Measurements from ENCODE around the gene TAPBP. TPM values are rescaled to one million over a fixed set of nuclear protein-coding genes. Genes with fewer than 3 reads are reported as not detected.
A peak's percentile ranks its signal among the peaks of the same experiment; 100 is the strongest.

Gene TAPBP
- polyA plus RNA-seq, 2 of the 4 experiments (the other 2 are of a cell fraction): 16.8 to 37.5 TPM

DNA sequence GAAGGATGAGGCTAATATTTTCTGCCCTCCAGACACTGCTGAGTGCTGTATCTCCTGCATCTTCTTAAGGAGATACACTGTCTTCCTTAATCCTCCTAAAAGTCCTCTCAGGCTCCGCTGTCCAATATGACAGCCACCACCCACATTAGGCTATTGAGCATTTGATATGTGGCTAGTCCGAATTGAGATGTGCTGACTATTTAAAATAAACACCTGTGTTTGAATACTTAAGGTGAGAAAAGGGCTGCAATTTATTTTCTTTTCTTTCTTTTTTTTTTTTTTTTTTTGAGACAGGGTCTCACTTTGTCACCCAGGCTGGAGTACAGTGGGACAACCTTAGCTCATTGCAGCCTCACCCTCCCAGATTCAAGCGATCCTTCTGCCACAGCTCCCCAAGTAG, 12.0 kb downstream of the TAPBP start:
- TF ChIP-seq POLR2A (IDR thresholded peaks at IDR 0.05; ENCODE audit: low read length) (no peak), CBX2 (IDR thresholded peaks at IDR 0.05; ENCODE audit: borderline replicate concordance, low read depth) (no peak), HOXB13 (CRISPR knock-in tag; IDR thresholded peaks at IDR 0.05; ENCODE audit: low read depth) (no peak), KDM5A (IDR thresholded peaks at IDR 0.05) (no peak), EHF (CRISPR knock-in tag; IDR thresholded peaks at IDR 0.05) (no peak), MAZ (IDR thresholded peaks at IDR 0.05; ENCODE audit: borderline replicate concordance, low read depth, low read length) (no peak), JUNB (IDR thresholded peaks at IDR 0.05) (no peak)
- TF ChIP-seq, protein P1, sequence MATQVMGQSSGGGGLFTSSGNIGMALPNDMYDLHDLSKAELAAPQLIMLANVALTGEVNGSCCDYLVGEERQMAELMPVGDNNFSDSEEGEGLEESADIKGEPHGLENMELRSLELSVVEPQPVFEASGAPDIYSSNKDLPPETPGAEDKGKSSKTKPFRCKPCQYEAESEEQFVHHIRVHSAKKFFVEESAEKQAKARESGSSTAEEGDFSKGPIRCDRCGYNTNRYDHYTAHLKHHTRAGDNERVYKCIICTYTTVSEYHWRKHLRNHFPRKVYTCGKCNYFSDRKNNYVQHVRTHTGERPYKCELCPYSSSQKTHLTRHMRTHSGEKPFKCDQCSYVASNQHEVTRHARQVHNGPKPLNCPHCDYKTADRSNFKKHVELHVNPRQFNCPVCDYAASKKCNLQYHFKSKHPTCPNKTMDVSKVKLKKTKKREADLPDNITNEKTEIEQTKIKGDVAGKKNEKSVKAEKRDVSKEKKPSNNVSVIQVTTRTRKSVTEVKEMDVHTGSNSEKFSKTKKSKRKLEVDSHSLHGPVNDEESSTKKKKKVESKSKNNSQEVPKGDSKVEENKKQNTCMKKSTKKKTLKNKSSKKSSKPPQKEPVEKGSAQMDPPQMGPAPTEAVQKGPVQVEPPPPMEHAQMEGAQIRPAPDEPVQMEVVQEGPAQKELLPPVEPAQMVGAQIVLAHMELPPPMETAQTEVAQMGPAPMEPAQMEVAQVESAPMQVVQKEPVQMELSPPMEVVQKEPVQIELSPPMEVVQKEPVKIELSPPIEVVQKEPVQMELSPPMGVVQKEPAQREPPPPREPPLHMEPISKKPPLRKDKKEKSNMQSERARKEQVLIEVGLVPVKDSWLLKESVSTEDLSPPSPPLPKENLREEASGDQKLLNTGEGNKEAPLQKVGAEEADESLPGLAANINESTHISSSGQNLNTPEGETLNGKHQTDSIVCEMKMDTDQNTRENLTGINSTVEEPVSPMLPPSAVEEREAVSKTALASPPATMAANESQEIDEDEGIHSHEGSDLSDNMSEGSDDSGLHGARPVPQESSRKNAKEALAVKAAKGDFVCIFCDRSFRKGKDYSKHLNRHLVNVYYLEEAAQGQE (IDR thresholded peaks at IDR 0.05): no peak
- TF ChIP-seq, protein P2, sequence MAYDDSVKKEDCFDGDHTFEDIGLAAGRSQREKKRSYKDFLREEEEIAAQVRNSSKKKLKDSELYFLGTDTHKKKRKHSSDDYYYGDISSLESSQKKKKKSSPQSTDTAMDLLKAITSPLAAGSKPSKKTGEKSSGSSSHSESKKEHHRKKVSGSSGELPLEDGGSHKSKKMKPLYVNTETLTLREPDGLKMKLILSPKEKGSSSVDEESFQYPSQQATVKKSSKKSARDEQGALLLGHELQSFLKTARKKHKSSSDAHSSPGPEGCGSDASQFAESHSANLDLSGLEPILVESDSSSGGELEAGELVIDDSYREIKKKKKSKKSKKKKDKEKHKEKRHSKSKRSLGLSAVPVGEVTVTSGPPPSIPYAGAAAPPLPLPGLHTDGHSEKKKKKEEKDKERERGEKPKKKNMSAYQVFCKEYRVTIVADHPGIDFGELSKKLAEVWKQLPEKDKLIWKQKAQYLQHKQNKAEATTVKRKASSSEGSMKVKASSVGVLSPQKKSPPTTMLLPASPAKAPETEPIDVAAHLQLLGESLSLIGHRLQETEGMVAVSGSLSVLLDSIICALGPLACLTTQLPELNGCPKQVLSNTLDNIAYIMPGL (CRISPR knock-in tag; IDR thresholded peaks at IDR 0.05; ENCODE audit: borderline replicate concordance): no peak
- no peak overlapping the region for H3K4me3 ChIP-seq
- ChIA-PET CTCF (interaction anchor here (0.6 to 3.8 kb wide), 4 partner anchors 9 to 376 kb away, joined by 3 to 40 read pairs (median 4); partner anchors contain the start of gene TAPBP), POLR2A (no interaction called here)
- H3K27ac ChIP-seq: no peak overlapping the region
- no peak overlapping the region for H3K4me2 ChIP-seq
- H3K4me1 ChIP-seq: peaks cover 4% of the 10 kb centered on the region; the same call in 1 of the 3 replicates
- ATAC-seq (no peak), DNase-seq (ENCODE audit: low read depth in 1 of 2, low spot score in 1 of 2) (no peak), FAIRE-seq (no peak)
- no peaks in the 10 kb centered on the region for H3K9me3 ChIP-seq
- WGBS (ENCODE audit: missing lambda C conversion rate): 97% methylated on average over 3 of the region's 3 CpGs

DNA sequence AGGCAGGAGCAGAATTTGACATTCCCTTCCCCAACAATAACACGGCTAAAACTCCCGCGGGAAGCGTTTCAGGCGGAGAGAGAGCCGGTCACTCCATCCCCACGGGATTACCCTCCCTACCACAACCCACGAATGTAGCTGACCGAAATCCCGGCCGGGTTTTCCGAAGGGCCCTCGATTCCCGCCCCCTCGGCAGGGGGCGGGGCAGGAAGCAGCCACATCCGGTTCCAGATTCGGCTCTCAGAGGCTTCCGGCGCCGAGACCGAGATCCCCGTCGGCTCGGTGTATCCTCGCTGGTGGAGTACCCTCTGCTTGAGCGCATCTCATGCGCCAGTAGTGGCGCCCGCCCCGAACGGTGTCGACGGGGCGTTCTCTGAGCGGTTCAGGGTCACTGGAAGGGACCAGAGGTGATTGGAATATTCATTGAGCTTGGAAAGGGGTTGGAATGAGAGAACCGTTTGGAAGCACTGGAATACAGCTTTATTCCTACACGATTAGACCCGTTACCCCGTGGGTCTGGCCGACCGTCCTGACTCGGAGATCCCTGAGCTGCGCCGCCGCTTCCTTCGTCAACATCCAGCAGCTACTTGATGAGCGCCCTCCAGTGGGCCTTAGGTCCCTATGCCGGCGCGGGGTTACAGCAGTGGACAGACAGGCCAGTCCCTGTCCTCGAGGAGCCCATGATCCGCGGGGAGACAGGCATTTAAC, 14.5 kb downstream of the TAPBP start:
- FAIRE-seq (no peak), DNase-seq (ENCODE audit: low read depth in 1 of 2, low spot score in 1 of 2) (peak; percentile 74 to 89), ATAC-seq (peak; percentile 80)
- H3K4me2 ChIP-seq: peak overlapping the region; percentile 86
- peak overlapping the region; percentile 72 to 98 for H3K27ac ChIP-seq
- peaks cover 4% of the 10 kb centered on the region; the same call in 1 of the 3 replicates for H3K4me1 ChIP-seq
- H3K9me3 ChIP-seq: no peaks in the 10 kb centered on the region
- peak overlapping the region; percentile 53 for H3K4me3 ChIP-seq
- ChIA-PET CTCF (interaction anchor here (0.6 to 3.8 kb wide), 11 partner anchors 9 to 107 kb away, joined by 3 to 40 read pairs (median 6); partner anchors contain the start of genes B3GALT4, PFDN6, RPS18 and TAPBP), POLR2A (interaction anchor here (0.7 to 1.6 kb wide), 12 partner anchors 9 to 327 kb away, joined by 3 to 20 read pairs (median 4); partner anchors contain the start of genes B3GALT4, PFDN6, RPS18 and TAPBP)
- WGBS (ENCODE audit: missing lambda C conversion rate): under 1% methylated on average over 34 of the region's 54 CpGs
- TF ChIP-seq GATA3 (IDR thresholded peaks at IDR 0.05; ENCODE audit: borderline replicate concordance) (no peak), CHD2 (IDR thresholded peaks at IDR 0.05; ENCODE audit: low read length, partially characterized antibody) (no peak), POLR2A (IDR thresholded peaks at IDR 0.05; ENCODE audit: low read length) (peak; percentile 83), HOXB13 (CRISPR knock-in tag; IDR thresholded peaks at IDR 0.05; ENCODE audit: low read depth) (no peak), HDAC2 (IDR thresholded peaks at IDR 0.05) (no peak), FOSB (CRISPR knock-in tag; IDR thresholded peaks at IDR 0.05) (no peak), EHF (CRISPR knock-in tag; IDR thresholded peaks at IDR 0.05) (no peak), FOSL2 (IDR thresholded peaks at IDR 0.05) (no peak), FOSL2 (CRISPR knock-in tag; IDR thresholded peaks at IDR 0.05) (no peak), RARB (CRISPR knock-in tag; IDR thresholded peaks at IDR 0.05) (no peak), MAZ (IDR thresholded peaks at IDR 0.05; ENCODE audit: borderline replicate concordance, low read depth, low read length) (no peak), RAD21 (conservative IDR thresholded peaks at IDR 0.05 in 1 of 2, IDR thresholded peaks at IDR 0.05 in 1 of 2) (peak; percentile 31; a peak in 1 of 5 replicates), KDM5A (IDR thresholded peaks at IDR 0.05) (no peak), RNF2 (IDR thresholded peaks at IDR 0.05; ENCODE audit: borderline replicate concordance, low read depth) (no peak), NR3C1 (IDR thresholded peaks at IDR 0.05) (no peak), FOXS1 (CRISPR knock-in tag; IDR thresholded peaks at IDR 0.05) (no peak), JUN (IDR thresholded peaks at IDR 0.05) (peak; percentile 77 to 83; a peak in 4 of 5 replicates), TFCP2L1 (CRISPR knock-in tag; IDR thresholded peaks at IDR 0.05) (no peak), HOXA7 (CRISPR knock-in tag; IDR thresholded peaks at IDR 0.05) (no peak), SREBF2 (IDR thresholded peaks at IDR 0.05) (no peak), ESRRA (IDR thresholded peaks at IDR 0.05; ENCODE audit: borderline replicate concordance, low read length) (no peak)
- TF ChIP-seq, protein P3, sequence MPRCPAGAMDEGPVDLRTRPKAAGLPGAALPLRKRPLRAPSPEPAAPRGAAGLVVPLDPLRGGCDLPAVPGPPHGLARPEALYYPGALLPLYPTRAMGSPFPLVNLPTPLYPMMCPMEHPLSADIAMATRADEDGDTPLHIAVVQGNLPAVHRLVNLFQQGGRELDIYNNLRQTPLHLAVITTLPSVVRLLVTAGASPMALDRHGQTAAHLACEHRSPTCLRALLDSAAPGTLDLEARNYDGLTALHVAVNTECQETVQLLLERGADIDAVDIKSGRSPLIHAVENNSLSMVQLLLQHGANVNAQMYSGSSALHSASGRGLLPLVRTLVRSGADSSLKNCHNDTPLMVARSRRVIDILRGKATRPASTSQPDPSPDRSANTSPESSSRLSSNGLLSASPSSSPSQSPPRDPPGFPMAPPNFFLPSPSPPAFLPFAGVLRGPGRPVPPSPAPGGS (IDR thresholded peaks at IDR 0.05): peak; percentile 72; the same call in 1 of the 3 replicates
- TF ChIP-seq, protein P4, sequence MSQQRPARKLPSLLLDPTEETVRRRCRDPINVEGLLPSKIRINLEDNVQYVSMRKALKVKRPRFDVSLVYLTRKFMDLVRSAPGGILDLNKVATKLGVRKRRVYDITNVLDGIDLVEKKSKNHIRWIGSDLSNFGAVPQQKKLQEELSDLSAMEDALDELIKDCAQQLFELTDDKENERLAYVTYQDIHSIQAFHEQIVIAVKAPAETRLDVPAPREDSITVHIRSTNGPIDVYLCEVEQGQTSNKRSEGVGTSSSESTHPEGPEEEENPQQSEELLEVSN (IDR thresholded peaks at IDR 0.05; ENCODE audit: borderline replicate concordance, low read depth): 0 out of 2 replicates have a peak, but pooled peaks have one; percentile 40
- TF ChIP-seq, protein P5, sequence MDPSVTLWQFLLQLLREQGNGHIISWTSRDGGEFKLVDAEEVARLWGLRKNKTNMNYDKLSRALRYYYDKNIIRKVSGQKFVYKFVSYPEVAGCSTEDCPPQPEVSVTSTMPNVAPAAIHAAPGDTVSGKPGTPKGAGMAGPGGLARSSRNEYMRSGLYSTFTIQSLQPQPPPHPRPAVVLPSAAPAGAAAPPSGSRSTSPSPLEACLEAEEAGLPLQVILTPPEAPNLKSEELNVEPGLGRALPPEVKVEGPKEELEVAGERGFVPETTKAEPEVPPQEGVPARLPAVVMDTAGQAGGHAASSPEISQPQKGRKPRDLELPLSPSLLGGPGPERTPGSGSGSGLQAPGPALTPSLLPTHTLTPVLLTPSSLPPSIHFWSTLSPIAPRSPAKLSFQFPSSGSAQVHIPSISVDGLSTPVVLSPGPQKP (IDR thresholded peaks at IDR 0.05; ENCODE audit: low read depth, low read length): no peak
